OCI-LY3 (cell line): Measurements from ENCODE around the gene C2CD4A.

Experiments
- H2AFZ ChIP-seq: fragments of 200-600, 300-600 bp; shearing (Covaris generic); 2 replicates; pipeline ENCODE4 v1.6.0; 2014; ENCODE audit warnings: antibody characterized with exemption, low read depth, low read length
- H3K27ac ChIP-seq: fragments of 200-600, 300-600 bp; sonication (generic); 2 replicates; pipeline ENCODE4 v1.5.1; 2014; ENCODE audit warnings: mild to moderate bottlenecking, low read length, moderate library complexity, mixed read lengths
- H3K27me3 ChIP-seq: fragments of 200-600, 300-600 bp; sonication (generic); 2 replicates; pipeline ENCODE4 v1.6.1; 2014; ENCODE audit warnings: low read depth, low read length, mixed read lengths
- H3K36me3 ChIP-seq: fragments of 200-600, 300-600 bp; sonication (generic); replicated peaks from 2 replicates; pipeline ENCODE3; 2014; ENCODE audit warnings: low read depth, low read length, mixed read lengths
- H3K4me1 ChIP-seq: fragments of 300-600, 200-600 bp; sonication (generic); 2 replicates; pipeline ENCODE4 v1.6.1; 2014; ENCODE audit warnings: low read length, mixed read lengths
- H3K4me2 ChIP-seq: fragments of 200-600, 300-600 bp; sonication (generic); 2 replicates; pipeline ENCODE4 v1.6.1; 2014; ENCODE audit warnings: low read length, mixed read lengths
- H3K4me3 ChIP-seq: fragments of 300-600, 200-600 bp; sonication (generic); 2 replicates; pipeline ENCODE4 v1.5.1; 2014; ENCODE audit warnings: antibody characterized with exemption, mild to moderate bottlenecking, low read length, moderate library complexity
- H3K79me2 ChIP-seq: fragments of 300-600, 200-600 bp; shearing (Covaris generic); 2 replicates; pipeline ENCODE4 v1.6.1; 2014; ENCODE audit warnings: mild to moderate bottlenecking, low read length, mixed read lengths
- H3K9ac ChIP-seq: fragments of 300-600, 200-600 bp; shearing (Covaris generic); 2 replicates; pipeline ENCODE4 v1.6.0; 2014; ENCODE audit warnings: mild to moderate bottlenecking, low read length, moderate library complexity
- H3K9me3 ChIP-seq: fragments of 200-600, 300-600 bp; shearing (Covaris generic); 2 replicates; pipeline ENCODE4 v1.6.1; 2014; ENCODE audit warnings: low read length, mixed read lengths; ENCODE audit not compliant: insufficient read depth
- H4K20me1 ChIP-seq: fragments of 200-600, 300-600 bp; sonication (generic); 2 replicates; pipeline ENCODE4 v1.6.1; 2016; ENCODE audit warnings: low read length, mixed read lengths; ENCODE audit not compliant: insufficient read depth
- CTCF ChIP-seq: fragments of 200-600, 300-600 bp; sonication (generic); IDR thresholded peaks from 2 replicates; pipeline ENCODE4 v1.5.1; 2014; ENCODE audit warnings: antibody characterized with exemption, low read length, low read depth
- EZH2phosphoT487 ChIP-seq: fragments of 200-600 bp; shearing (Covaris generic); IDR thresholded peaks from 2 replicates; pipeline ENCODE4 v1.6.1; 2018; ENCODE audit warnings: antibody characterized with exemption, mixed run types, low read depth

Gene C2CD4A

GRCh38 chr15:62071711-62072308 lies 5.0 kb downstream of the C2CD4A start:
- Histone ChIP-seq H3K27me3 (no peaks in the 10 kb centered on the region), H3K79me2 (no peaks in the 10 kb centered on the region), H3K4me2 (no peak overlapping the region), H3K9ac (no peak overlapping the region), H3K36me3 (no peaks in the 10 kb centered on the region), H3K27ac (no peak overlapping the region), H3K4me1 (peaks cover 5% of the 10 kb centered on the region), H4K20me1 (no peaks in the 10 kb centered on the region), H3K4me3 (no peak overlapping the region), H3K9me3 (no peaks in the 10 kb centered on the region), H2AFZ (no peak overlapping the region)
- peak; percentile 79 for TF ChIP-seq CTCF
- no peak for TF ChIP-seq EZH2phosphoT487

GRCh38 chr15:62075595-62076277 lies 9.0 kb downstream of the C2CD4A start:
- no peak overlapping the region for H3K4me2 ChIP-seq
- H3K27ac ChIP-seq, result no peak overlapping the region
- H2AFZ ChIP-seq, result no peak overlapping the region

GRCh38 chr15:62079594-62079993 lies 12.8 kb downstream of the C2CD4A start:
- no peaks in the 10 kb centered on the region for H4K20me1 ChIP-seq
- no peaks in the 10 kb centered on the region for H3K27me3 ChIP-seq
- H3K4me1 ChIP-seq, result peaks cover 34% of the 10 kb centered on the region
- H3K79me2 ChIP-seq, result no peaks in the 10 kb centered on the region
- no peaks in the 10 kb centered on the region for H3K36me3 ChIP-seq
- no peak overlapping the region for H3K9ac ChIP-seq
- H3K27ac ChIP-seq, result no peak overlapping the region
- H3K4me3 ChIP-seq, result no peak overlapping the region
- no peak overlapping the region for H2AFZ ChIP-seq
- H3K4me2 ChIP-seq, result peak overlapping the region; percentile 17; the same call in 1 of the 2 replicates
- no peaks in the 10 kb centered on the region for H3K9me3 ChIP-seq
- TF ChIP-seq CTCF, result no peak
- TF ChIP-seq EZH2phosphoT487, result no peak

More at GRCh38 chr15:62075595-62076277, 9.0 kb downstream of the C2CD4A start:
- Histone ChIP-seq H3K9ac (no peak overlapping the region), H3K79me2 (no peaks in the 10 kb centered on the region), H4K20me1 (no peaks in the 10 kb centered on the region), H3K9me3 (no peaks in the 10 kb centered on the region), H3K4me3 (no peak overlapping the region), H3K4me1 (peaks cover 14% of the 10 kb centered on the region), H3K27me3 (no peaks in the 10 kb centered on the region), H3K36me3 (no peaks in the 10 kb centered on the region)
- TF ChIP-seq CTCF, result no peak
- no peak for TF ChIP-seq EZH2phosphoT487
